ENCODE data around the gene KIAA0232. TPM values are rescaled to one million over a fixed set of nuclear protein-coding genes. Genes with fewer than 3 reads are reported as not detected.
A peak's percentile ranks its signal among the peaks of the same experiment; 100 is the strongest.

KIAA0232 gene
- total and polyA plus RNA-seq, 2 experiments from 2014 or later = 27.4 to 28.7 TPM

DNA sequence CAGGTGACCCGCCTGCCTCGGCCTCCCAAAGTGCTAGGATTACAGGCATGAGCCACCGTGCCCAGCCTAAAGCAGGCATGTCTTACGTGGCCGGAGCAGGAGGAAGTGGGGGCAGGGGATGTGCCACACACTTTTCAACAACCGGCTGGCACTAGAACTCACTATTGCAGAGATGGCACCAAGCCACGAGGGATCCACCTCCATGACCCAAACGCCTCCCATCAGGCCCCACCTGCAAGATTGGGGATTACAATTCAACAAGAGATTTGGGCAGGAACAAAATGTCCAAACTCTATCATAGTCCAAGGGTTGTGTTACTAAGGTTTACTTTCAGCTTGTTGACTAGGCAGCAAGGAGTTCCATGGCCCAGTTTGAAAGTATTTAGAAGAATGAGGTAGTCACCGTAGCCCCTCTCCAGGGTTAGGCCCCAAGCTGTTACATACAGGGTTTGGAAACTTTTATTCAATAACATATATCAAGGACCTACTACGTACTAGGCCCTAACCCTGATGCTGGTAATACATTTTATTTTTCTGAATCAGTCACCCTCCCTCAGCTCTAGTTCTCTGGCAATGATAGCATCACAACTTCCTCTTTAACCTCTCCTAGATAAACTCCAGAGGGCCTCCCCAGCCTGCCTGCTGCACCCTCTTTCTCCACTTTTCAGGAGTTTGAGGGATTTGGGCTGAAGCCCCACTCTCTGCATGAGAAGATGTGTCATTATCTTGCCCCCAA is 109.1 kb downstream of the KIAA0232 start:
- peak overlapping the region; percentile 45 for H3K27ac ChIP-seq
- no peak overlapping the region for H3K4me3 ChIP-seq
- no peaks in the 10 kb centered on the region for H3K9me3 ChIP-seq (ENCODE audit: low read depth)
- TF ChIP-seq, protein P1, sequence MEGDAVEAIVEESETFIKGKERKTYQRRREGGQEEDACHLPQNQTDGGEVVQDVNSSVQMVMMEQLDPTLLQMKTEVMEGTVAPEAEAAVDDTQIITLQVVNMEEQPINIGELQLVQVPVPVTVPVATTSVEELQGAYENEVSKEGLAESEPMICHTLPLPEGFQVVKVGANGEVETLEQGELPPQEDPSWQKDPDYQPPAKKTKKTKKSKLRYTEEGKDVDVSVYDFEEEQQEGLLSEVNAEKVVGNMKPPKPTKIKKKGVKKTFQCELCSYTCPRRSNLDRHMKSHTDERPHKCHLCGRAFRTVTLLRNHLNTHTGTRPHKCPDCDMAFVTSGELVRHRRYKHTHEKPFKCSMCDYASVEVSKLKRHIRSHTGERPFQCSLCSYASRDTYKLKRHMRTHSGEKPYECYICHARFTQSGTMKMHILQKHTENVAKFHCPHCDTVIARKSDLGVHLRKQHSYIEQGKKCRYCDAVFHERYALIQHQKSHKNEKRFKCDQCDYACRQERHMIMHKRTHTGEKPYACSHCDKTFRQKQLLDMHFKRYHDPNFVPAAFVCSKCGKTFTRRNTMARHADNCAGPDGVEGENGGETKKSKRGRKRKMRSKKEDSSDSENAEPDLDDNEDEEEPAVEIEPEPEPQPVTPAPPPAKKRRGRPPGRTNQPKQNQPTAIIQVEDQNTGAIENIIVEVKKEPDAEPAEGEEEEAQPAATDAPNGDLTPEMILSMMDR (IDR thresholded peaks at IDR 0.05; ENCODE audit: low read depth, low read length) = no peak
- peak in 1 of 2 donors; percentile 11 for DNase-seq (ENCODE audit: low read depth in 1 of 2, low spot score in 1 of 2)
- peaks cover 11% of the 10 kb centered on the region for H3K4me1 ChIP-seq (ENCODE audit: low read depth)
- no peaks in the 10 kb centered on the region for H3K36me3 ChIP-seq
- no peaks in the 10 kb centered on the region for H3K27me3 ChIP-seq

DNA sequence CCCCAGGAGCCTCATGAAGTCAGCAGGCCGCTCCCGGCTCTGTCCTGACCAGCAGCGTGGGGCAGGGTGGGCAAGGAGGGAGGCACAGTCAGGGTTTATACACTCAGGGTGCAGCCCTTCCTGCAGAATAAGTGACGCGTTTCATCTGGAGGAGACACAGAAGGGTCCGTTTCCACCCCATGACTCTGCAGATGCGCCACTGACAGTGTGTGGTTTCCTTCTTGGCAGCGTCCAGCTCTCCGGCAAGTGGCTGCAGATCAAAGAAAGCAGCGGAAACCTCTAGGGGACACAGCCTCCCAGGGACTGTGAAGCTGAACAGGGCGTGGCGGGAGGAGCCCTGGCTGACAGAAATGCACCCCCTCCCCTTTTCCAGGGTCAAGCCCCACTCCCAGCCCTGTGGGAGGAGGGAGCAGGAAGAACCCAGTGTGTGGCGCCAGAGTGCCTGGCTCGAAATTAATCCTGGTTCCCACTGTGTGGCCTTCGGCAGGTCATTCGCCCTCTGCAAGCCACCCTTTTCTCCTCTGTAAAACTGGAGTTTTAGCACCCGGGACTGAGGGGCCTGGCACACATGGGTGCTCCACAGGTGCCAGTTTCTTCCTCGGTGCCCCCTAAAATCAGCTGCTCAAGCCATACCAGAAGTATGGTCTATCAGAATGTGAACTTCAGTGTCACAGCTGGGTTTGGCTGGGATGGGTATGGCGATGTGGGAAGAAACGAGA is 109.8 kb downstream of the KIAA0232 start:
- Histone ChIP-seq H3K27me3 (no peaks in the 10 kb centered on the region), H3K4me3 (no peak overlapping the region), H3K4me1 (ENCODE audit: low read depth) (peaks cover 10% of the 10 kb centered on the region), H3K27ac (peak overlapping the region; percentile 45), H3K36me3 (no peaks in the 10 kb centered on the region), H3K9me3 (ENCODE audit: low read depth) (no peaks in the 10 kb centered on the region)
- peak; percentile 60 to 61 for DNase-seq (ENCODE audit: low read depth in 1 of 2, low spot score in 1 of 2)
- TF ChIP-seq, protein P1 (IDR thresholded peaks at IDR 0.05; ENCODE audit: low read depth, low read length) = peak; percentile 35

DNA sequence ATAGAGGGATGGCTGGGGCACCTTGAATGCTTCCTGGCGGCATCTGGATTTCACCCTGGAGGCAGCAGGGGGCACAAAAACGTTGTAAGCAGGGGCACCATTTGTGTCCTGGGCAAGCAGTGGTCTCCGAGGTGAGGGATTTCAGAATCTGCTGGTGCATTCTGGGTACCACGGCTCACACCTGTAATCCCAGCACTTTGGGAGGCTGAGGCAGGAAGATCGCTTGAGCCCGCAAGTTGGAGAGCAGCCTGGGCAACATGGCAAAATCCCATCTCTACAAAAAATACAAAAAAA is 110.3 kb downstream of the KIAA0232 start:
- no peak overlapping the region for H3K27ac ChIP-seq
- TF ChIP-seq, protein P1 (IDR thresholded peaks at IDR 0.05; ENCODE audit: low read depth, low read length) = no peak

DNA sequence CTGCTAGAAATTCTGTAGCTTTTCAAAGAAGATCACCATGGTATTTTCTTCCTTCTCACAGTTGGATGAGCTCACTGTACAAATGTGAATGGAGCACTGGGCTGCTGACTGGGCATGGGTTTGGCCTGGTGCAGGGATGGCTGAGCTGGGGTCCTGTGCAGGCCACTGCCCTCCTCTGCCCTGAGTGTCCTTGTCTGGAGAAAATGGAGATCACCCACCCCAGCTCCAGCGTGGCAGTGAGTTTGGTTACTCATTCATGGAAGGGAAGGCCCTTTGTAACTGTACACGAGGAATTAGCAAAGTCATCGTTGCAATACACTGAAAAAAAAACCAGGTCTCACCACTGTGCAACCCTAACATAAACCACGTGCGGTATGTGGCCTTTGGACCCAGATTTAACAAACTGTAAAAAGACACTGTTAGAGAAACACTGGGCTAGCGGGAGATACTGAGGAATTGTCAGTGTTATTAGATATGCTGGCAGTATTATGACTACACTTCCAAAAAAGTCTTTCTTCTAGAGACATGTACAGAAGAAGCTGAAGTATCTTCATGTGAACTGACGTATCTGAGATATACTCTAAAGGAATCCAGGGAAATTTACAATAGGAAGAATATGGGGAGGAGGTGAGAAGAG is 111.0 kb downstream of the KIAA0232 start:
- Histone ChIP-seq H3K4me3 (no peak overlapping the region), H3K36me3 (no peaks in the 10 kb centered on the region), H3K4me1 (ENCODE audit: low read depth) (peaks cover 6% of the 10 kb centered on the region), H3K27ac (no peak overlapping the region), H3K27me3 (no peaks in the 10 kb centered on the region), H3K9me3 (ENCODE audit: low read depth) (no peaks in the 10 kb centered on the region)
- TF ChIP-seq, protein P1 (IDR thresholded peaks at IDR 0.05; ENCODE audit: low read depth, low read length) = no peak
- no peak for DNase-seq (ENCODE audit: low read depth in 1 of 2, low spot score in 1 of 2)

More for the DNA sequence above, 110.3 kb downstream of the KIAA0232 start:
- Histone ChIP-seq H3K27me3 (no peaks in the 10 kb centered on the region), H3K4me3 (no peak overlapping the region), H3K9me3 (ENCODE audit: low read depth) (no peaks in the 10 kb centered on the region), H3K4me1 (ENCODE audit: low read depth) (peaks cover 10% of the 10 kb centered on the region), H3K36me3 (no peaks in the 10 kb centered on the region)
- DNase-seq (ENCODE audit: low read depth in 1 of 2, low spot score in 1 of 2) = no peak

DNA sequence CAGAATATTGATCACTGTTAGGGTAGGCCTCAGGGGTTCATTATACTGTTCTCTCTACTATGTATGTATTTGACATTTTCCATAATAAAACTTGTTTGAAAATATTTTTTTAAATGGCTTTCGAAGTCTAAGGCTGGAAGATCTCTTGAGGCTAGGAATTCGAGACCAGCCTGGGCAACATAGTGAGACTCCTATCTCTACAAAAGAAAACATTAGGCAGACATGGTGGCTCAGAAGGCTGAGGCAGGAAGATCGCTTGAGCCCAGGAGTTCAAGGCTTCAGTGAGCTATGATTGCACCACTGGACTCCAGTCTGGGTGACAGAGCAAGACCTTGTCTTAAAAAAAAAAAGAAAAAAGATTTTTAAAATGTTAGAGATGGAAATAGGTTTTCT is 111.6 kb downstream of the KIAA0232 start:
- Histone ChIP-seq H3K27me3 (no peaks in the 10 kb centered on the region), H3K27ac (no peak overlapping the region), H3K36me3 (no peaks in the 10 kb centered on the region), H3K9me3 (ENCODE audit: low read depth) (no peaks in the 10 kb centered on the region), H3K4me1 (ENCODE audit: low read depth) (peaks cover 6% of the 10 kb centered on the region), H3K4me3 (no peak overlapping the region)
- TF ChIP-seq, protein P1 (IDR thresholded peaks at IDR 0.05; ENCODE audit: low read depth, low read length) = no peak
- DNase-seq (ENCODE audit: low read depth in 1 of 2, low spot score in 1 of 2) = no peak

All from cardiac muscle cell (in vitro differentiated cells and primary cell).